Thyroid gland (tissue), 4 donors: ENCODE measurements around the gene CERS4. TPM values are rescaled to one million over a fixed set of nuclear protein-coding genes. Genes with fewer than 3 reads are reported as not detected.

Source experiments
- DNase-seq, 2 donors: peaks; one replicate each; pipeline ENCODE4 v3.0.0-alpha.2; 2019
- H3K27ac ChIP-seq, 3 donors: fragments of 200-600 bp; sonication (generic); 1 replicate in 2 of 3; 2 replicates in 1 of 3; pipeline ENCODE4 v1.5.1; 2016 to 2019; ENCODE audit warnings: mild to moderate bottlenecking in 1 of 3, moderate library complexity in 1 of 3
- H3K27me3 ChIP-seq: fragments of 200-600 bp; sonication (generic); one replicate; pipeline ENCODE4 v1.5.1; 2019
- H3K36me3 ChIP-seq, 2 donors: fragments of 200-600 bp; sonication (generic); one replicate each; pipeline ENCODE4 v1.5.1; 2016 to 2019
- H3K4me1 ChIP-seq, 2 donors: fragments of 200-600 bp; sonication (generic); one replicate each; pipeline ENCODE4 v1.5.1; 2017 to 2019
- H3K4me3 ChIP-seq, 3 donors: fragments of 200-600 bp; sonication (generic); replicated peaks in 1 of 3; 1 replicate in 2 of 3; 2 replicates in 1 of 3; pipeline ENCODE4 v1.5.1; 2016; ENCODE audit warnings: mild to moderate bottlenecking in 1 of 3
- H3K9me3 ChIP-seq: fragments of 200-600 bp; sonication (generic); one replicate; pipeline ENCODE4 v1.5.1; 2017
- CTCF ChIP-seq, 6 experiments: fragments of 200-600 bp in 3 of 6; fragments of 450-650 bp in 3 of 6; sonication (generic) in 3 of 6; IDR thresholded peaks; one replicate each; pipeline ENCODE4 v1.5.1; 2016 to 2019; ENCODE audit warnings: antibody characterized with exemption in 6 of 6, mild to moderate bottlenecking in 2 of 6, inconsistent platforms in 1 of 6, moderate library complexity in 1 of 6
- POLR2A ChIP-seq, 2 donors: fragments of 450-650 bp; IDR thresholded peaks; one replicate each; pipeline ENCODE4 v1.6.1; 2017; ENCODE audit warnings: antibody characterized with exemption in 2 of 2, mild to moderate bottlenecking in 2 of 2, moderate library complexity in 1 of 2
- WGBS, 2 donors: methylation state at CpG; one replicate each; pipeline ENCODE4 v1.1.5; 2017; 5-methylcytosine and 5-hydroxymethylcytosine counted together
- intact Hi-C: fragments of 100-400 bp; cut with DNase I; formaldehyde crosslinking; loops from one replicate; pipeline ENCODE4 v1.15.1; 2023
- total RNA-seq, 4 donors: library from RNA; depleted of rRNA; stranded (reverse); fragments of >200 nt; gene quantifications; one replicate each; pipeline ENCODE4 v1.2.3, GENCODE V29; 2016

CERS4 gene
- total RNA-seq, 4 donors from 2014 or later = 123 to 175 (median 144) TPM

- no peaks in the 10 kb centered on the region for H3K27me3 ChIP-seq
- WGBS, 2 donors = 89 to 94% methylated on average over 3 of the region's 3 CpGs
- H3K4me1 ChIP-seq = peaks cover 18 to 22% of the 10 kb centered on the region in 2 donors
- H3K27ac ChIP-seq = peak overlapping the region; percentile 54 to 88 (median 80)
- no peaks in the 10 kb centered on the region for H3K9me3 ChIP-seq
- intact Hi-C loops = no loop called here
- no peak for DNase-seq
- H3K36me3 ChIP-seq = no peaks in the 10 kb centered on the region
- H3K4me3 ChIP-seq = no peak overlapping the region
- TF ChIP-seq POLR2A (IDR thresholded peaks at IDR 0.05) (no peak), CTCF (IDR thresholded peaks at IDR 0.05) (no peak)
These were observed 30.5 kb downstream of the CERS4 start for GRCh38 chr19:8239528-8240273.

- H3K4me3 ChIP-seq = no peak overlapping the region
- intact Hi-C loops = no loop called here
- TF ChIP-seq POLR2A (IDR thresholded peaks at IDR 0.05) (no peak), CTCF (IDR thresholded peaks at IDR 0.05) (no peak)
- DNase-seq = peak; percentile 97 to 98
- WGBS, 2 donors = 10 to 11% methylated on average over 13 to 17 of the region's 17 CpGs
- peaks cover 18 to 22% of the 10 kb centered on the region in 2 donors for H3K4me1 ChIP-seq
- H3K36me3 ChIP-seq = no peaks in the 10 kb centered on the region
- H3K9me3 ChIP-seq = no peaks in the 10 kb centered on the region
- no peaks in the 10 kb centered on the region for H3K27me3 ChIP-seq
- H3K27ac ChIP-seq = peak overlapping the region; percentile 66 to 88 (median 80)
These were observed 31.4 kb downstream of the CERS4 start for GRCh38 chr19:8240274-8241229.

- H3K4me1 ChIP-seq = peaks cover 18 to 22% of the 10 kb centered on the region in 2 donors
- intact Hi-C loops = no loop called here
- TF ChIP-seq CTCF (IDR thresholded peaks at IDR 0.05) = no peak
- TF ChIP-seq POLR2A (IDR thresholded peaks at IDR 0.05) = no peak
- no peaks in the 10 kb centered on the region for H3K27me3 ChIP-seq
- DNase-seq = no peak
- no peaks in the 10 kb centered on the region for H3K36me3 ChIP-seq
- no peak overlapping the region for H3K4me3 ChIP-seq
- no peaks in the 10 kb centered on the region for H3K9me3 ChIP-seq
- 92 to 96% methylated on average over 4 of the region's 4 CpGs for whole genome bisulfite sequencing, 2 donors
- peak overlapping the region in 1 of 3 donors; percentile 88 for H3K27ac ChIP-seq
These were observed 32.5 kb downstream of the CERS4 start for GRCh38 chr19:8241646-8242045.

- H3K4me3 ChIP-seq = no peak overlapping the region
- no peaks in the 10 kb centered on the region for H3K27me3 ChIP-seq
- no peaks in the 10 kb centered on the region for H3K9me3 ChIP-seq
- H3K36me3 ChIP-seq = no peaks in the 10 kb centered on the region
- no peak for DNase-seq
- no peak overlapping the region for H3K27ac ChIP-seq
- TF ChIP-seq POLR2A (IDR thresholded peaks at IDR 0.05) = no peak
- no peak for TF ChIP-seq CTCF (IDR thresholded peaks at IDR 0.05)
- intact Hi-C loops = no loop called here
- H3K4me1 ChIP-seq = peaks cover 18 to 22% of the 10 kb centered on the region in 2 donors
- WGBS, 2 donors = 90 to 92% methylated on average over 4 of the region's 4 CpGs
These were observed 33.1 kb downstream of the CERS4 start for GRCh38 chr19:8242211-8242821.
